Activated naive CD8-positive, alpha-beta T cell treated with anti-CD3 and anti-CD28 coated beads, Interleukin-2, amount 10 ng/mL, durations not matched to agents 7 days and 5 days (primary cell): ENCODE measurements around the gene ABCB1. TPM values are rescaled to one million over a fixed set of nuclear protein-coding genes. Genes with fewer than 3 reads are reported as not detected.

Source experiments
- ATAC-seq: fragments of 150-1000 bp; cut with Tn5 transposase; one replicate; pipeline ENCODE4 v1.10.0; 2021; ENCODE audit warnings: low read depth, moderate library complexity
- POLR2A ChIA-PET: fragments of 350-600 bp; sonication (Branson Sonifier 250); formaldehyde crosslinking; loops from one replicate; lab custom pipeline; 2021; ENCODE audit warnings: antibody characterized with exemption; lab: Charles Lee
- DNase-seq: peaks from one replicate; pipeline ENCODE4 v3.0.0; 2021
- H3K27ac Mint-ChIP-seq: one replicate; pipeline ENCODE4 v1.8.0; 2022; ENCODE audit warnings: mild to moderate bottlenecking, mixed read lengths
- H3K27me3 Mint-ChIP-seq: one replicate; pipeline ENCODE4 v1.8.0; 2022; ENCODE audit warnings: mild to moderate bottlenecking, moderate library complexity, mixed read lengths
- H3K36me3 Mint-ChIP-seq: one replicate; pipeline ENCODE4 v1.8.0; 2021; ENCODE audit warnings: mild to moderate bottlenecking, mixed read lengths
- H3K4me1 Mint-ChIP-seq: one replicate; pipeline ENCODE4 v1.8.0; 2021; ENCODE audit warnings: mixed read lengths
- H3K4me3 Mint-ChIP-seq: one replicate; pipeline ENCODE4 v1.8.0; 2022; ENCODE audit warnings: mild to moderate bottlenecking, moderate library complexity, mixed read lengths
- H3K9me3 Mint-ChIP-seq: one replicate; pipeline ENCODE4 v1.8.0; 2021; ENCODE audit warnings: mixed read lengths
- total RNA-seq, 2 experiments: library from RNA; stranded (reverse); gene quantifications; one replicate each; pipeline ENCODE4 v1.2.3, GENCODE V29; 2021

The ABCB1 gene
- total RNA-seq, 2 experiments from 2014 or later = 30.8 to 35.0 TPM

GRCh38 chr7:87518735-87519134 lies 81.9 kb downstream of the ABCB1 start:
- Mint-ChIP-seq H3K4me1 (peaks cover 4% of the 10 kb centered on the region), H3K9me3 (peaks cover 1% of the 10 kb centered on the region), H3K27ac (no peak overlapping the region), H3K27me3 (no peaks in the 10 kb centered on the region), H3K36me3 (peaks cover 3% of the 10 kb centered on the region), H3K4me3 (no peak overlapping the region)
- no peak for ATAC-seq
- DNase-seq = no peak
- POLR2A ChIA-PET = no interaction called here

GRCh38 chr7:87517891-87518290 lies 82.8 kb downstream of the ABCB1 start:
- no peak overlapping the region for H3K4me3 Mint-ChIP-seq
- H3K9me3 Mint-ChIP-seq = peaks cover 1% of the 10 kb centered on the region
- no peaks in the 10 kb centered on the region for H3K27me3 Mint-ChIP-seq
- H3K27ac Mint-ChIP-seq = no peak overlapping the region
- ATAC-seq = no peak
- H3K36me3 Mint-ChIP-seq = peaks cover 3% of the 10 kb centered on the region
- no peak for DNase-seq
- H3K4me1 Mint-ChIP-seq = peaks cover 4% of the 10 kb centered on the region
- POLR2A ChIA-PET = no interaction called here

- Mint-ChIP-seq H3K9me3 (peaks cover 1% of the 10 kb centered on the region), H3K27me3 (no peaks in the 10 kb centered on the region), H3K36me3 (peaks cover 3% of the 10 kb centered on the region), H3K27ac (no peak overlapping the region), H3K4me1 (peaks cover 4% of the 10 kb centered on the region), H3K4me3 (no peak overlapping the region)
- ATAC-seq (no peak), DNase-seq (no peak)
- POLR2A ChIA-PET = no interaction called here
Observed at GRCh38 chr7:87517136-87517815, 83.4 kb downstream of the ABCB1 start.

GRCh38 chr7:87513735-87514335 lies 86.8 kb downstream of the ABCB1 start:
- Mint-ChIP-seq H3K27ac (no peak overlapping the region), H3K4me1 (peaks cover 6% of the 10 kb centered on the region), H3K27me3 (no peaks in the 10 kb centered on the region), H3K4me3 (no peak overlapping the region), H3K9me3 (no peaks in the 10 kb centered on the region), H3K36me3 (peaks cover 3% of the 10 kb centered on the region)
- DNase-seq (no peak), ATAC-seq (no peak)
- POLR2A ChIA-PET = no interaction called here

- H3K4me3 Mint-ChIP-seq = no peak overlapping the region
- H3K27ac Mint-ChIP-seq = no peak overlapping the region
- DNase-seq (no peak), ATAC-seq (no peak)
- H3K36me3 Mint-ChIP-seq = peaks cover 3% of the 10 kb centered on the region
- H3K9me3 Mint-ChIP-seq = no peaks in the 10 kb centered on the region
- POLR2A ChIA-PET = no interaction called here
- no peaks in the 10 kb centered on the region for H3K27me3 Mint-ChIP-seq
- H3K4me1 Mint-ChIP-seq = peaks cover 6% of the 10 kb centered on the region
Observed at GRCh38 chr7:87512906-87513305, 87.8 kb downstream of the ABCB1 start.

- POLR2A ChIA-PET = no interaction called here
- H3K9me3 Mint-ChIP-seq = no peaks in the 10 kb centered on the region
- no peak overlapping the region for H3K4me3 Mint-ChIP-seq
- no peaks in the 10 kb centered on the region for H3K27me3 Mint-ChIP-seq
- ATAC-seq (no peak), DNase-seq (no peak)
- H3K4me1 Mint-ChIP-seq = peaks cover 4% of the 10 kb centered on the region
- H3K27ac Mint-ChIP-seq = no peak overlapping the region
- H3K36me3 Mint-ChIP-seq = peaks cover 3% of the 10 kb centered on the region
Observed at GRCh38 chr7:87511510-87511909, 89.2 kb downstream of the ABCB1 start.

DNA sequence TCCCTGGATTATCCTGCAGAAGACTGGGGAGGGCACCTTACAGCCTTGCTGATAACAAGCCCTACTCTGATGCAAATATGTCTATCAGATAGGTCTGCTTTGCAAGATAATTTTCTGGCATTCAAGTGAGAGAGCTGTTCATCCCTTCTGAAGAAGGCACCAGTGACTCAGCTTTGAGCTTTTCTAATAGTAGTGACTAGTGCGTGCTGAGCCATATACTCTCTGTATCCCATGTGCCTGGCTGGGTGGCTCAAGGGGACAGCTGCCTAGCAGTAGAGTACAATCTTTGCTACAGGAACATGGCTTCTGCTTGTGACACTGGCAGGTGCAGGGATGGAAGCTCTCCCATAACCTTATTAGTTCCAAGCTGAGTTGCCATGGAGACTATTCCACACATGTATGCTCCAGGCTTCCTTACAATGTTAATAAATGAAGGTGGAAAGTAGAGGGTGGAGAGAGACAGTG lies 90.2 kb downstream of the ABCB1 start:
- H3K36me3 Mint-ChIP-seq = peaks cover 3% of the 10 kb centered on the region
- peaks cover 6% of the 10 kb centered on the region for H3K4me1 Mint-ChIP-seq
- H3K9me3 Mint-ChIP-seq = no peaks in the 10 kb centered on the region
- no peaks in the 10 kb centered on the region for H3K27me3 Mint-ChIP-seq
- no peak for DNase-seq
- H3K4me3 Mint-ChIP-seq = no peak overlapping the region
- POLR2A ChIA-PET = no interaction called here
- no peak for ATAC-seq
- H3K27ac Mint-ChIP-seq = no peak overlapping the region

DNA sequence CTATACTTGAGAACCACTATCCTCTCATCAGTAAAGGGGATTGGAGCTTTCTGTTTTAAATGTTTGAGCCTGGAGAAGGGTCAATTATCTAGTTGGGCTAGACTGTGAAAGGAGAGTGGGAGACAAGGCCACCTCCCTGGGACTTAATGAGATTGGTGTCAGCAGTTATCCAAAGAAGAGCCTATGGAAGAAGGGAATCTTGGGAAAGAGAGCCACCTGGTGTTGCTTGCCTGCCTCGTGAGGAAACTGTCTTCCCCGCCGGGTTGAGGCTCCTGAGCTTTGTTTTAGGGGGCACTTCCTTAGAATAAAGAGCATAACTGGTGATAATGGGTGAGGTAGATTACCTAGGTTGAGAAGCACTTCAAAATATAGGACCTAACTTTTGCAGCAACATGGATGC lies 93.2 kb downstream of the ABCB1 start:
- Mint-ChIP-seq H3K27me3 (no peaks in the 10 kb centered on the region), H3K36me3 (no peaks in the 10 kb centered on the region), H3K4me3 (no peak overlapping the region), H3K4me1 (peaks cover 6% of the 10 kb centered on the region), H3K27ac (no peak overlapping the region), H3K9me3 (no peaks in the 10 kb centered on the region)
- DNase-seq = no peak
- ATAC-seq = no peak
- POLR2A ChIA-PET = no interaction called here

DNA sequence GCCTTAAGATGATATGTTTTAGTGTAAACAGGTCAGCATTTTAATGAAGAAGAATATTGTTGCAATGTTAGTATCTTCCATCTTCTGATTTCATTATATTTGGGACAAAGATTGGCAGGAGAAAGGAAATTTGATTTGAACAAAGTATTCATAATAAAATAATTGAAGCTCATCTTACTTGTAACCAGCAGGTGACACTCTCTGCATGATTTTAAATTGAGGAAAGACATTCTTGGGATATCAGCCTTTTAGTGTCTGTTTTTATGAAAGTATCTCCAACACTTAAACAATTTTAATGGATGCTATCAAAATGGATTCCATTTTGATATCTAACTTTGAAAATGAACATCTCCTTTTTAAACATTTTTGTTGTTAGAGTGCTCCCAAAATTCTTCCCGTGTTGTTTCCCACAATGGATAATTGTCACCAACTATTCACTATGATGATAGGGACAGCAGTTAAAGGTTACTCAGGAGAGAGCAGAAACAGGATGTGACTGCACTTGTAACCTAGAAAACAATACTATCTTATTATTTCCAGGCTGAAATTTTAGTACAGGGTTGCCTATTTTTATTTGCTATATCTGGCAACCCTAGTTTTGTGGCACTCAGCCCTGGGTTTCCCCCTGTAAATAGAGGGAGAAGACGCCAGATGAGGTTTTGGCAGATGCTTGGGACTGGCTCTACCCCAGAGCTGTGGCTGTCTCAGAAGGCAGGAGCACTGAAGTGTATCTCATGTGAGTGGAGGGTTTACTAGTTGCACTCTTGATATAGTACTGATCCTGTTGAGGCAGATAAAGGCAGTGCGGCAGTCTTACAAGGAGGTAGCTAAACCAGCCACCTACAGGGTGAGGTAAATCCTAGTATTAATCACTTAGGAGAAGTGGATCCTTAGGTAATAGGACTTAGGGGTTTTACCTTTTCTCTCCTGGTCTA lies 94.2 kb downstream of the ABCB1 start:
- Mint-ChIP-seq H3K9me3 (no peaks in the 10 kb centered on the region), H3K27ac (no peak overlapping the region), H3K36me3 (no peaks in the 10 kb centered on the region), H3K4me1 (peaks cover 6% of the 10 kb centered on the region), H3K4me3 (no peak overlapping the region), H3K27me3 (no peaks in the 10 kb centered on the region)
- POLR2A ChIA-PET = no interaction called here
- DNase-seq (no peak), ATAC-seq (no peak)

DNA sequence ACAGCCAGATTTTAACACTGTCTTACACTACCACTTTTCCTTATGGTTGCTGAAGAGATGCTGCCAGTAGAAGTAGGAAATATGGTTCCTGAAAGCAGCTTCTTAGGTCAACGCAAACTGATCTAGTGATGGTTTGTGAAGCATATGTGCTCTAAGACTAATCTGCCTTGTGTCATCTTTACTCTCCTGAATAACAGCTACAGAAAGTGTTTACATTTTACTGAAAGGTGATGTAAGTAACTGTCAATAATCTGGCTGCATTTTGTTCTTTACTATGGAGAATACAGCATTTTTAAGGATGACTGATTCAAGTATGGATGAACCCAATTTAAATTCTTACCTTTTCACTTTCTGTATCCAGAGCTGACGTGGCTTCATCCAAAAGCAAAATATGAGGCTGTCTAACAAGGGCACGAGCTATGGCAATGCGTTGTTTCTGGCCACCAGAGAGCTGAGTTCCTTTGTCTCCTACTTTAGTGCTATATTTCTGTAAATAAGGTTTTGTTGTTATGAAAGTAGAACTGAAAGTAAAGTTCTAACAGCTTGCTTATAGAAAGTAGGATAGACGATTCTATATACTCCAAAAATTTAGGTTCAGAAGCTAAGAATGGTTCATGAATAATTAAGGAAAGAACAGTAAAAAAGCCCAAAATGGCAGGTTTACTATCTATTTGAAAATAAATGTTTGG lies 95.0 kb downstream of the ABCB1 start:
- no peak for DNase-seq
- Mint-ChIP-seq H3K4me1 (peaks cover 5% of the 10 kb centered on the region), H3K9me3 (no peaks in the 10 kb centered on the region), H3K4me3 (no peak overlapping the region), H3K36me3 (no peaks in the 10 kb centered on the region), H3K27me3 (no peaks in the 10 kb centered on the region), H3K27ac (no peak overlapping the region)
- POLR2A ChIA-PET = no interaction called here
- no peak for ATAC-seq

DNA sequence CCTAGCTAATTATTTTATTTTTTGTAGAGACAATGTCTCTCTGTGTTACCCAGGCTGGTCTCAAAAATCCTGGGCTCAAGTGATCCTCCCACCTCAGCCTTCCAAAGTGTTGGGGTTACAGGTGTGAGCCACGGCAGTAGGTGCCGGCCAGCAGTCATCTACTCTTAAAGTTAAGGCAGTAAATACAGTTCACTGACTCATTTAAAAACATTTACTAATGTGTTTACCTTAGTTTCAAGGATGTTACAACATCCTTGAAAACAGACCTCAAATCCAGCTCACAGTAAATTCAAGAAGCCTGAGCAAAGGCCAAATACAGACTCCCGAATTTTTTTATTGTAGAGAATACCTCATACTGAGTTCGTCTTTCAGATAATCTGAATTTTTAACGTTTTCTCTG lies 95.6 kb downstream of the ABCB1 start:
- Mint-ChIP-seq H3K27ac (no peak overlapping the region), H3K9me3 (no peaks in the 10 kb centered on the region), H3K4me1 (peaks cover 2% of the 10 kb centered on the region), H3K36me3 (no peaks in the 10 kb centered on the region), H3K4me3 (no peak overlapping the region), H3K27me3 (no peaks in the 10 kb centered on the region)
- DNase-seq (no peak), ATAC-seq (no peak)
- POLR2A ChIA-PET = no interaction called here

GRCh38 chr7:87499494-87499893 lies 101.2 kb downstream of the ABCB1 start:
- Mint-ChIP-seq H3K4me3 (no peak overlapping the region), H3K4me1 (no peaks in the 10 kb centered on the region), H3K36me3 (no peaks in the 10 kb centered on the region), H3K27me3 (peaks cover 10% of the 10 kb centered on the region), H3K27ac (no peak overlapping the region), H3K9me3 (no peaks in the 10 kb centered on the region)
- ATAC-seq = no peak
- no peak for DNase-seq
- POLR2A ChIA-PET = no interaction called here

GRCh38 chr7:87498893-87499292 lies 101.8 kb downstream of the ABCB1 start:
- no peak for DNase-seq
- H3K36me3 Mint-ChIP-seq = no peaks in the 10 kb centered on the region
- no peak overlapping the region for H3K27ac Mint-ChIP-seq
- no peaks in the 10 kb centered on the region for H3K9me3 Mint-ChIP-seq
- H3K27me3 Mint-ChIP-seq = peaks cover 10% of the 10 kb centered on the region
- POLR2A ChIA-PET = no interaction called here
- no peak for ATAC-seq
- no peaks in the 10 kb centered on the region for H3K4me1 Mint-ChIP-seq
- H3K4me3 Mint-ChIP-seq = no peak overlapping the region
